ENCODE measurements around the gene MRPL51.

- TF ChIP-seq EZH2phosphoT487 (IDR thresholded peaks at IDR 0.05; ENCODE audit: insufficient read depth, low read depth) (no peak), EZH2 (IDR thresholded peaks at IDR 0.05; ENCODE audit: insufficient read depth, poor library complexity, severe bottlenecking) (no peak)
These were observed 41.0 kb upstream of the MRPL51 start, which contains the start of gene GAPDH for GRCh38 chr12:6533923-6534694.
